A549 (cell line): Measurements from ENCODE around the gene FGD1. TPM values are rescaled to one million over a fixed set of nuclear protein-coding genes. Genes with fewer than 3 reads are reported as not detected.

Source experiments
- BHLHE40 ChIP-seq: IDR thresholded peaks from 2 replicates; pipeline ENCODE4 v1.6.1; 2012; ENCODE audit warnings: low read depth, low read length, inconsistent platforms
- CBX2 ChIP-seq: fragments of 200-600 bp; sonication (generic); IDR thresholded peaks from 2 replicates; pipeline ENCODE4 v1.6.1; 2016; ENCODE audit warnings: low read depth, mild to moderate bottlenecking, borderline replicate concordance
- CHD2 ChIP-seq: fragments of 150-350 bp; IDR thresholded peaks from 2 replicates; pipeline ENCODE4 v1.6.1; 2014; ENCODE audit warnings: low read length; ENCODE audit not compliant: partially characterized antibody
- CHD4 ChIP-seq: fragments of 200-600 bp; sonication (generic); IDR thresholded peaks from 2 replicates; pipeline ENCODE4 v1.6.1; 2016; ENCODE audit warnings: antibody characterized with exemption, mild to moderate bottlenecking, borderline replicate concordance
- EHF ChIP-seq: fragments of 250-450 bp; sonication (Bioruptor Pico); IDR thresholded peaks from 2 replicates; pipeline ENCODE4 v1.5.0; 2020; ENCODE audit warnings: mild to moderate bottlenecking
- EHMT2 ChIP-seq: fragments of 200-600 bp; sonication (generic); IDR thresholded peaks from 2 replicates; pipeline ENCODE4 v1.6.1; 2016; ENCODE audit warnings: antibody characterized with exemption, low read depth, mild to moderate bottlenecking, moderate library complexity
- ESRRA ChIP-seq: fragments of 150-350 bp; IDR thresholded peaks from 2 replicates; pipeline ENCODE4 v1.6.1; 2014; ENCODE audit warnings: mild to moderate bottlenecking, low read length, borderline replicate concordance
- FOSB ChIP-seq: fragments of 250-450 bp; sonication (Bioruptor Pico); IDR thresholded peaks from 2 replicates; pipeline ENCODE4 v1.5.0; 2020; ENCODE audit warnings: mild to moderate bottlenecking, moderate library complexity
- HDAC2 ChIP-seq: fragments of 200-600 bp; sonication (generic); IDR thresholded peaks from 2 replicates; pipeline ENCODE4 v1.6.1; 2016
- HEYL ChIP-seq: fragments of 250-450 bp; sonication (Bioruptor Pico); IDR thresholded peaks from 2 replicates; pipeline ENCODE4 v1.8.0; 2021; ENCODE audit warnings: mild to moderate bottlenecking, moderate library complexity
- HOXB13 ChIP-seq: fragments of 250-450 bp; sonication (Bioruptor Pico); IDR thresholded peaks from 2 replicates; pipeline ENCODE4 v1.5.0; 2020; ENCODE audit warnings: low read depth, mild to moderate bottlenecking, moderate library complexity
- HOXB5 ChIP-seq: fragments of 250-450 bp; sonication (Bioruptor Pico); IDR thresholded peaks from 2 replicates; pipeline ENCODE4 v1.5.0; 2020; ENCODE audit warnings: mild to moderate bottlenecking, moderate library complexity
- JUNB ChIP-seq: fragments of >200 bp; sonication (Bioruptor Twin); formaldehyde crosslinking; IDR thresholded peaks from 2 replicates; pipeline ENCODE4 v1.6.1; 2016
- KDM1A ChIP-seq: fragments of 200-600 bp; sonication (generic); IDR thresholded peaks from 2 replicates; pipeline ENCODE4 v1.6.1; 2016; ENCODE audit warnings: low read depth, mild to moderate bottlenecking
- KDM5A ChIP-seq: fragments of 200-600 bp; sonication (generic); IDR thresholded peaks from 2 replicates; pipeline ENCODE4 v1.6.1; 2016; ENCODE audit warnings: antibody characterized with exemption, mild to moderate bottlenecking
- NFE2L2 ChIP-seq: fragments of 150-350 bp; conservative IDR thresholded peaks from 2 replicates; pipeline ENCODE4 v1.6.1; 2014; ENCODE audit warnings: low read length
- NR3C1 ChIP-seq: fragments of >200 bp; sonication (Bioruptor Twin); formaldehyde crosslinking; IDR thresholded peaks from 3 replicates; pipeline ENCODE4 v1.6.1; 2017
- POLR2A ChIP-seq: IDR thresholded peaks from 2 replicates; pipeline ENCODE4 v1.6.1; 2012; ENCODE audit warnings: mild to moderate bottlenecking, low read length
- RAD21 ChIP-seq, 2 experiments: fragments of >200 bp in 1 of 2; sonication (Bioruptor Twin) in 1 of 2; formaldehyde crosslinking in 1 of 2; IDR thresholded peaks in 1 of 2; conservative IDR thresholded peaks in 1 of 2; 2 replicates in 1 of 2; 3 replicates in 1 of 2; pipeline ENCODE4 v1.6.1; 2012 to 2018; ENCODE audit warnings: inconsistent platforms in 1 of 2
- RARB ChIP-seq: fragments of 250-450 bp; sonication (Bioruptor Pico); IDR thresholded peaks from 2 replicates; pipeline ENCODE4 v1.8.0; 2021; ENCODE audit warnings: mild to moderate bottlenecking, moderate library complexity
- RFX5 ChIP-seq: fragments of 450-650 bp; IDR thresholded peaks from 2 replicates; pipeline ENCODE4 v1.7.1; 2014; ENCODE audit warnings: antibody characterized with exemption, mild to moderate bottlenecking, moderate library complexity
- SREBF2 ChIP-seq: fragments of 450-650 bp; IDR thresholded peaks from 2 replicates; pipeline ENCODE4 v1.6.1; 2014; ENCODE audit warnings: mild to moderate bottlenecking, moderate library complexity
- TP53 ChIP-seq: fragments of 250-450 bp; sonication (Bioruptor Pico); IDR thresholded peaks from 2 replicates; pipeline ENCODE4 v1.5.0; 2021; ENCODE audit warnings: mild to moderate bottlenecking, moderate library complexity
- ZFP36 ChIP-seq: fragments of 450-650 bp; IDR thresholded peaks from 2 replicates; pipeline ENCODE4 v1.6.1; 2014; ENCODE audit warnings: borderline replicate concordance; ENCODE audit not compliant: partially characterized antibody
- ZSCAN20 ChIP-seq: fragments of 250-450 bp; sonication (Bioruptor Pico); IDR thresholded peaks from 2 replicates; pipeline ENCODE4 v1.8.0; 2022; ENCODE audit warnings: mild to moderate bottlenecking, moderate library complexity
- polyA plus RNA-seq, 4 experiments: library from polyadenylated mRNA; depleted of rRNA in 3 of 4; stranded (reverse); fragments of >200 nt; fragmentation: RNase III in 1 of 4; extraction: RNeasy Plus Mini Kit Qiagen cat#74134 plus additional on column Dnase treatment in 1 of 4; gene quantifications; 2 replicates in 3 of 4; 3 replicates in 1 of 4; pipeline ENCODE4 v1.2.3, GENCODE V29; 2011 to 2017
- TF ChIP-seq, protein P1 (sequence below): fragments of >200 bp; sonication (Bioruptor Twin); formaldehyde crosslinking; IDR thresholded peaks from 3 replicates; pipeline ENCODE4 v1.5.1; 2016
- TF ChIP-seq, protein P2 (sequence below): IDR thresholded peaks from 2 replicates; pipeline ENCODE4 v1.6.1; 2012; ENCODE audit warnings: low read depth, borderline replicate concordance
- TF ChIP-seq, protein P3 (sequence below): fragments of >200 bp; sonication (Bioruptor Twin); formaldehyde crosslinking; IDR thresholded peaks from 3 replicates; pipeline ENCODE4 v1.6.1; 2016

The FGD1 gene
- polyA plus RNA-seq, 2 of the 4 experiments (the other 2 are of a cell fraction): 1.9 to 5.8 TPM

DNA sequence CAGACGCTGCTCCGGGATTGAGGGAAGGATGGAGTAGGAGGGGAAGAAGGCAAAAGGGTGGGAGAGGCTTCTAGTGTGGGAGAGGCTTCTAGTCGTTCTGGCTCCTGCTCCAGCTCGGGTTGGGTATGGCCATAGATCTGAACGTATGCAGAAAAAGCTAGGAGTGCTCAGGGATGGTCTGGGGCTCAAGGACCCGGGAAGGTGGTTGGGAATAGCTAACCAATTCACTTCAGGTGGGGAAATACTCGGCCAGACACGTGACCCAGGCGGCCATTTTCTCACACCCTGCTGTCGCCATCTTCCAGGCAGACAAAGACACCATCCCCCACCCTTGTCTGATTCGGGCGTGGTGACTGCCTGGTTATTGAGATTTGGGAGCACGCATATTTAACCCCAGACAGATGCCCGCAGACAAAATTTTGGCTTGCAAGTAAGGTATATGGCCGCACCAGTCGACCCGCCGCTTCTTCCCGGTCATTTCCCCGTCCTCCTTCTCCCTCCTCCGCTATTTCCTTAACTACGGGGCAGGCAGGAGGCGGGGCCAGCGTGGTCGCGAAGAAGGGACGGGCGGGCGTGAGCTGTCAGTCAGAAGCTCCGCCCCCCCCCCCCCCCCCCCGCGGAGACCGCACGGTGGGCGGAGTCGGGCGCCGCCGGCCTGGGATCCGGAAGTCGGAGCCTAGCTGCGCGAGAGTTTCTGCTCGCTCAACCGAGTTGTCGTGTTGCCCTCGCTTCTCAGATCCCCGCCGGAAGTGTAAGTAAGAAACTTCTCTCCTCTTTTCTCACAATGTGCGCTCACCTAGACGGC lies 33.7 kb upstream of the FGD1 start, which contains the start of gene GNL3L (continued):
- TF ChIP-seq, protein P1, sequence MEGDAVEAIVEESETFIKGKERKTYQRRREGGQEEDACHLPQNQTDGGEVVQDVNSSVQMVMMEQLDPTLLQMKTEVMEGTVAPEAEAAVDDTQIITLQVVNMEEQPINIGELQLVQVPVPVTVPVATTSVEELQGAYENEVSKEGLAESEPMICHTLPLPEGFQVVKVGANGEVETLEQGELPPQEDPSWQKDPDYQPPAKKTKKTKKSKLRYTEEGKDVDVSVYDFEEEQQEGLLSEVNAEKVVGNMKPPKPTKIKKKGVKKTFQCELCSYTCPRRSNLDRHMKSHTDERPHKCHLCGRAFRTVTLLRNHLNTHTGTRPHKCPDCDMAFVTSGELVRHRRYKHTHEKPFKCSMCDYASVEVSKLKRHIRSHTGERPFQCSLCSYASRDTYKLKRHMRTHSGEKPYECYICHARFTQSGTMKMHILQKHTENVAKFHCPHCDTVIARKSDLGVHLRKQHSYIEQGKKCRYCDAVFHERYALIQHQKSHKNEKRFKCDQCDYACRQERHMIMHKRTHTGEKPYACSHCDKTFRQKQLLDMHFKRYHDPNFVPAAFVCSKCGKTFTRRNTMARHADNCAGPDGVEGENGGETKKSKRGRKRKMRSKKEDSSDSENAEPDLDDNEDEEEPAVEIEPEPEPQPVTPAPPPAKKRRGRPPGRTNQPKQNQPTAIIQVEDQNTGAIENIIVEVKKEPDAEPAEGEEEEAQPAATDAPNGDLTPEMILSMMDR: no peak
- TF ChIP-seq HOXB13 (CRISPR knock-in tag): peak; percentile 83
- TF ChIP-seq BHLHE40: no peak
- TF ChIP-seq RARB (CRISPR knock-in tag): no peak
- no peak for TF ChIP-seq ZFP36
- peak; percentile 80 for TF ChIP-seq HOXB5
- no peak for TF ChIP-seq HDAC2
- no peak for TF ChIP-seq HEYL (CRISPR knock-in tag)
- TF ChIP-seq POLR2A: peak; percentile 61; the same call in 1 of the 2 replicates
- no peak for TF ChIP-seq ESRRA
- TF ChIP-seq RAD21 (conservative IDR thresholded peaks at IDR 0.05 in 1 of 2, IDR thresholded peaks at IDR 0.05 in 1 of 2): no peak
- no peak for TF ChIP-seq JUNB
- TF ChIP-seq NFE2L2: no peak
- peak; percentile 78; the same call in 1 of the 2 replicates for TF ChIP-seq EHF (CRISPR knock-in tag)
- no peak for TF ChIP-seq KDM5A
- TF ChIP-seq RFX5: no peak
- TF ChIP-seq, protein P2, sequence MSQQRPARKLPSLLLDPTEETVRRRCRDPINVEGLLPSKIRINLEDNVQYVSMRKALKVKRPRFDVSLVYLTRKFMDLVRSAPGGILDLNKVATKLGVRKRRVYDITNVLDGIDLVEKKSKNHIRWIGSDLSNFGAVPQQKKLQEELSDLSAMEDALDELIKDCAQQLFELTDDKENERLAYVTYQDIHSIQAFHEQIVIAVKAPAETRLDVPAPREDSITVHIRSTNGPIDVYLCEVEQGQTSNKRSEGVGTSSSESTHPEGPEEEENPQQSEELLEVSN: peak; percentile 83; the same call in 1 of the 2 replicates
- TF ChIP-seq FOSB (CRISPR knock-in tag): no peak
- peak; percentile 38; the same call in 1 of the 2 replicates for TF ChIP-seq TP53 (CRISPR knock-in tag)
- TF ChIP-seq CHD2: peak; percentile 63
- no peak for TF ChIP-seq CBX2
- TF ChIP-seq, protein P3, sequence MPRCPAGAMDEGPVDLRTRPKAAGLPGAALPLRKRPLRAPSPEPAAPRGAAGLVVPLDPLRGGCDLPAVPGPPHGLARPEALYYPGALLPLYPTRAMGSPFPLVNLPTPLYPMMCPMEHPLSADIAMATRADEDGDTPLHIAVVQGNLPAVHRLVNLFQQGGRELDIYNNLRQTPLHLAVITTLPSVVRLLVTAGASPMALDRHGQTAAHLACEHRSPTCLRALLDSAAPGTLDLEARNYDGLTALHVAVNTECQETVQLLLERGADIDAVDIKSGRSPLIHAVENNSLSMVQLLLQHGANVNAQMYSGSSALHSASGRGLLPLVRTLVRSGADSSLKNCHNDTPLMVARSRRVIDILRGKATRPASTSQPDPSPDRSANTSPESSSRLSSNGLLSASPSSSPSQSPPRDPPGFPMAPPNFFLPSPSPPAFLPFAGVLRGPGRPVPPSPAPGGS: no peak
- no peak for TF ChIP-seq NR3C1
- TF ChIP-seq EHMT2: no peak
- TF ChIP-seq KDM1A: no peak
- TF ChIP-seq ZSCAN20: no peak; the same call in 1 of the 2 replicates
- TF ChIP-seq SREBF2: no peak
- no peak for TF ChIP-seq CHD4
- TF ChIP-seq, all 56 proteins: peak for 14
